HG03066 (cell line): ENCODE results near the gene TNRC18.
"Not testable (repeated sequence)": the region's sequence is repeated elsewhere in the genome, so short reads cannot be mapped to it uniquely, and the experiment has no call there.

Experiments
- ATAC-seq: cut with Tn5 transposase; IDR thresholded peaks from one replicate; pipeline ENCODE4 v1.9.1; 2021; ENCODE audit warnings: low read depth; ENCODE audit not compliant: unreplicated experiment

The TNRC18 gene

GRCh38 chr7:5380350-5381070 lies 43.1 kb downstream of the TNRC18 start:
- ATAC-seq = no peak

- ATAC-seq = no peak
These were observed 44.1 kb downstream of the TNRC18 start for GRCh38 chr7:5379546-5379945.

- no peak for ATAC-seq
These were observed 45.8 kb downstream of the TNRC18 start for GRCh38 chr7:5377816-5378215.

DNA sequence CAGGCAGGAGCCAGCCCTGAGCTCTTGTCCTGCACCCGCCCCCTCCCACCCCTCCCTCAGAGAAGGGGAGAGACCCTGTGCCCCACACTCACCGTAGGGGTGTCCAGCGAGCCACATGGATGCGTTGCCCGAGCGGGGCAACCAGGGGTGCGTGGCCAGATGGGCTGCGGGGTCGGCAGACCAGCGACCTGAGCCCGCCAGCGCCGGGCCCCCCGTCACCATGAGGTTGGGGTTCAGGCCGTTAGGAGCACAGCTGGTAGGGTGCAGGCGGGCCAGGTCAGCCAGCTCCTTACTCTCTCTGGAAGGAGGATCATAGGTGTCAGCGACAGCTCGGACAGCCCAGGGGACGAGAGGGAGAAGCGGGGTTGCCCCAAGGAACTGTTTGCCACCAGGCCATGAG lies 46.4 kb downstream of the TNRC18 start:
- ATAC-seq = no peak

DNA sequence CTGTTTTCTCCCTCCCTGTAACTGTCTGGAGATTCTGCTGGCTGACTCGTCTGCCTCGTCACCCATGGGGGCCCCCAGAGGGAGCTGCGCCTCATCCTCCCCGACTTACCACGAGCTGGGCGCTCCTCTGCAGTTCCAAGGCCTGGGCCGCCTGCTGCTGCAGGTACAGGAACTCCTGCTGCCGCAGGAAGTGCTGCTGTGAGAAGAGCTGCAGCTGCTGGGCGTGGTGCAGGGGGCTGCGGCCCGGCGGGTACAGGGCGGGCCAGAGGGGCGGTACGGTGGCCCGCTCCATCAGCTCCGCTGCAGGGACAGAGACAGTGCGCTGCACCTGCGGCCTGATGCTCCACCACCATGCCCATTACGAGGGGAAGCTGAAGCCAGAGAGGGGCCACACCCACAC lies 47.7 kb downstream of the TNRC18 start:
- no peak for ATAC-seq

DNA sequence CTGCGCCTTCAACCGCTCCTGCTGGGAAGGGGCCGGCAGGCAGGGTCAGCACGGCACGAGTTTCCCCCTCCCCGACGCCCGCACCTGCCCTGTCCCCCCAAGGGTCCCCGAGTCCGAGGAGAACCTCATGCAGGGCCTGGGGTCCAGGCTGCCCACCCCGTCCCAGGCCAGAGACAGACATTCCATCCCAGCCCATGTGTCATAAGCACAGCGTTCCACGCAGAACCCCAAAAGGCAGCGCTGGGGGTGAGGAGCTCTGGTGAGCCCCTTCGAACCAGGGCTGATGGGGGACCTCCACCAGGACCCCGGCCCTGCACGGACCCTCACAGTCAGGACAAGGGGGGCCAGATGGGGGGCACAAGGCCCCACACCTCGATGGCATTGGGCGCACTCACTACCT lies 49.2 kb downstream of the TNRC18 start:
- no peak for ATAC-seq

GRCh38 chr7:5373300-5373699 lies 50.3 kb downstream of the TNRC18 start:
- ATAC-seq = no peak

DNA sequence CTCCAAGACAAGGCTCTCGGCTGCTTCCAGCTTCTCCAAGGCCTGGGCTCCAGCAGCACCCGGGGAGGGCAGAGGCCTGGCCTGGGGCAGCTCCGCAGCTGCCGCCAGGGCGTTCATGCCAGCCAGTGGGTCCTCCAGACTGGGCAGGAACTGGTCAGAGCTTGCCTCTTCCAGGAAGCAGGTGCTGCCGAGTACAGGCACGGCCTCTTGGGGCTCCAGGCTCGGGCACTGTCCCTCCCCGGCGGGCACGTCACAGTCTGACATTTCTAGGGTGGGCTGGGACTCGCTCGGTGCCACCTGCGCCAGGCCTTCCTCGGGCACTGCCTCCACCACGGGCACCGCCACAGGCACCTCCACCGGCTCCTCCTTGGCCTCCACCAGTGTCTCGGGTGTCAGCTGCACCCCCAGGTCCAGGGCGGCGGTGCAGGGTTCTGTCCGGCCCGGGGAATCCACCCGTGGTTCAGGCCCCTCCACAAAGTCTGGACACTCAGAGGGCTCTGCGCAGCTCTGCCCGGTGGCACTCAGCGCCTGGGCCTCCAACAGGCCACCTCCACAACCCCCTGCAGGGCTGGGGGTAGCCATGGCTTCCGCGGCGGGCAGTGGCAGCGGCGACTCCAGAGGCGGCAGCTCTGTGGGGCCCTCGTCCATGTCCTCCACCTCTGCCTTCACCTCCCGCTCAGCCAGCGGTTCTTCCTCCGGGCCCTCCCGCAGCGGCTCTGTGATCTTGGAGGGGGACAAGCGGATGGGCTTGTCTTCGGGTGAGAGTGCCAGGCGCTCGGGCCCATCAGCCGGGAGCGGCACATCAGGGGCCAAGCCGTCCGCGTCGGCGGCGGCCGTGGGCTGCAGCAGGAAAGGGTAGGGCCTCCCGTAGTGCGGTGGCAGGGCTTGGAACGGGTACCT lies 52.9 kb downstream of the TNRC18 start:
- no peak for ATAC-seq

DNA sequence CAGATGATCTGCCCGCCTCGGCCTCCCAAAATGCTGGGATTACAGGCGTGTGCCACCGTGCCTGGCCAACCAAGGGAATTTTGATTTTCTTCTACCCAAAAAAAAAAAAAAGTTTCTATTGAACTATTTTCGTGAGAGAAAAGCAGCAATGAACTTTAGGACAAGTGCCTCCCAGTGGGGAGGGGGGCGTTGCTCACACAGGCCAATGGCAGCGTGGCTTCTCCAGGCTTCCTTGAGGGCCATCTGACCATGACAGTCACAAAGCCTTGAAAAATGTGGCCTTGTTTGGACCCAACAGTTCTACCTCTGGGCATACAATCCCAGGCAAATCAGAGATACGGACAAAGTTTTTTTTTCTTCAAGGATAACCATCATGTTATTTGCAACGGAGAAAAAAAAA lies 56.0 kb downstream of the TNRC18 start:
- ATAC-seq = no peak

GRCh38 chr7:5365976-5366625 lies 57.5 kb downstream of the TNRC18 start:
- not testable (repeated sequence) for ATAC-seq

DNA sequence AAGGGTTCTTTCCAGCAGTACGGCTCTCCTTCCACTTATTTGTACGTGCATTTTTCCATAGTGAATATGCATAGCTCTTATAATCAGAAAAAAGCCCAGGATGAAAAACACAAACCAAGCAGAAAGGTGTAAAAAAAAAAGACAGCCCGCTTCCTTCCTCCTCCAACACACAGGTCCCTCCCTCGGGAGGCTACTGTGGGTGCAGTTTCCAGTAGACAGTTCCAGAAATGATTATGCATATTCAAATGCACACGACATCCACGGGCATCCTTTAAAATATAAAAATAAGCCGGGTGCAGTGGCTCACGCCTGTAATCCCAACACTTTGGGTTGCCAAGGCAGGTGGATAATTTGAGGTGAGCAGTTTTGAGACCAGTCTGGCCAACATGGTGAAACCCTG lies 59.9 kb downstream of the TNRC18 start:
- ATAC-seq = peak; percentile 57

DNA sequence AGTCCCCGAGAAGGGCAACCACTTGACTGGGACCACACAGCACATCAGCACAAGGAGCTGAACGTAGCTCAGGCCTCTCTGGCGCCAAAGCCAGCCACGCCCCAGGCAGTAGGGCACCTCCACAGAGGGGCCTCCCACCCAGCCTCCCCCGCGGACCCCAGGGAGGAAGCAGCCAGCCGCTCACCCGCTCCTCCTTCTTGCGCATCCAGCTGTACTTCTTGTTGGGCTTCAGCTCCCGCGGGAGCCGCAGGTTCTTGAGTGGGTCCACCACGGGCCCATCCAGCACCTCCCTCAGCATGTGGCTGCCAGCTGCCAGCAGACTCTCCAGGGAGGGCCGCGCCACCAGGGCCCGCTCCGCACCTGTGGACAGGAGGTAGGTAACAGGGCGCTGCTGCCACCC lies 61.2 kb downstream of the TNRC18 start:
- no peak for ATAC-seq

DNA sequence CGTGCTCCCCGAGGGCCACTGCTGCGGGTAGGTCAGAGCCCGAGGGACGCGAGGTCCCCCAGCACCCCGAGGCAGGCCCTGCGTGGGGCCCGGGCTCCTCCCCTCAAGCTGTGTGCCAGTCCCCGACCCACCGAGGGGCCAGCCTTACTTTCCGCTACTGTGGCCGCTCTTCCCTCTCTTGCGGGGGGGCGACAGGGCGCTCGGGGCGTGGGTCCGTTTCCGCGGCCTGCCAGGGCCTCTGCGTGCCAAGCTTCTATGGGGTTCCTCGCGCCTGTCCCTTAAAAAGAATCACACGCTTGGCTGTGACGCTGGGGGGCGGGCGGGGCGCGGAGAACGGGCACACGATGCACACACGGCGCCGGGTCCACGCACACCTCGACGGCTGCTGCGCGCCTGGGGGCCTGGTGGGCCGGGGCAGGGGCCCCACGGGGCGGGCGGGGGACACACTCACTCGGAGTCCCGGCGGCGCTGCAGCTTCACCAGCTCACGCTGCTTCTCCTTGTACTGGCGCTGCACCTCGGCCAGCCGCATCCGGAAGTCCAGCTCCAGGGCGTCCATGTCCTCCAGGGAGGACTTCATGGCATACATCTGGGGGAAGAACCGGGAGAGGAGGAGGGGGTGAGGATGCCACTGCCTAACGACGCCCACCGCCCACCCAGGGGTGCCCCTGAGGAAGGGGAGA lies 62.0 kb downstream of the TNRC18 start:
- no peak for ATAC-seq

DNA sequence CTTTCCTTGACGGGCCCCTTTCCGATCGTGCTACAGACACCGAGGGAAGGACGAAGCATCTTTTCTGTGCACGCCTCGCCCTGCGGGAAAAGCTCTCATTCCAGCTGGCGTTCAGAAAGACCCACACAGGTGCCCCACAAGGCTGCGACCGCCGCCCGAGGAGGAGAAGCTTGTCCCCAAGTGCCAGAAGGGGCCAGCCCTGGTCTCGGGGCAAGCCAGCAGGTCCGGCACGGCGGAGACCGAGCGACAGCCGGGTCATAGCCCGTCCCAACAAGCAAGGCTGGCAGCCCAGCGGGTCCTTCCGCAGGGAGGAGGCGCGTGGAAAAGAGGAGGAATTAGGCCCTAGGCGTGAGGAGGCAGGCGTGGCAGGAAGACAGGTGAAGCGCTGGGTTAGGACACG lies 62.7 kb downstream of the TNRC18 start:
- ATAC-seq = no peak

DNA sequence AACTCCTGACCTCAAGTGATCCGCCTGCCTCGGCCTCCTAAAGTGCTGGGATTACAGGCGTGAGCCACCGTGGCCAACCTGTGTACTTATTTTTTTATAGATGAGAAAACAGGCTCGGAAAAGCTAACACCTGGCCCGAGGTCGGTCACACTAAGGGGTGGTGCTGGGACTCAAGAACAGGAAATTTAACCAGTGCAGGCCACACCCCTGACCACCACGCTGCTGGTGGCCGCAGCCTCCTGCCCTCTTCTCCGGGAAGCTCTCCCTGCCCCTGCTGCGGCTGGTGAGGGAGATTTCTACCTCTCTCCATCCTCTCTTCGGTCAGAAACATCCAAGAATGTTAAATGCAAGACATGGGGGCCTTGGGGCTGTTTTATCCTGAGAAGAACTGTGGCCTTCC lies 63.2 kb downstream of the TNRC18 start:
- ATAC-seq = no peak

DNA sequence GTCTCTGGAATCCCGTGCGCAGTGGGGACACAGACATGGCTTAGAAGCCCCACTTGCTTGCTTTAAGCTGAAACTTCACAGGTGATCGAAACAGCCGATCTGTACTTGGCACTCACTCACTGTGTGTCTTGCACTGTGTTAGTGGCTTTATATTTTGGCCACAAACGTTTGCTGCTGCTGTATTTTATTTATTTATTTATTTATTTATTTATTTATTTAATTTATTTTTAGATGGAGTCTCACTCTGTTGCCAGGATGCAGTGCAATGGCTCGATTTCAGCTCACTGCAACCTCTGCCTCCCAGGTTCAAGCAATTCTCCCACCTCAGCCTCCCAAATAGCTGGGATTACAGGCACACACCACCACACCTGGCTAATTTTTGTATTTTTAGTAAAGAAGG lies 63.6 kb downstream of the TNRC18 start:
- not testable (repeated sequence) for ATAC-seq

- no peak for ATAC-seq
These were observed 64.3 kb downstream of the TNRC18 start for GRCh38 chr7:5359344-5359743.

- ATAC-seq = no peak
These were observed 65.7 kb downstream of the TNRC18 start for GRCh38 chr7:5357951-5358350.

GRCh38 chr7:5356751-5357119 lies 66.9 kb downstream of the TNRC18 start:
- no peak for ATAC-seq

GRCh38 chr7:5354460-5355232 lies 69.0 kb downstream of the TNRC18 start:
- no peak for ATAC-seq
